Measurements from ENCODE around the gene NFAT5.
"Not testable (repeated sequence)": the region's sequence is repeated elsewhere in the genome, so short reads cannot be mapped to it uniquely, and the experiment has no call there.

NFAT5 gene

DNA sequence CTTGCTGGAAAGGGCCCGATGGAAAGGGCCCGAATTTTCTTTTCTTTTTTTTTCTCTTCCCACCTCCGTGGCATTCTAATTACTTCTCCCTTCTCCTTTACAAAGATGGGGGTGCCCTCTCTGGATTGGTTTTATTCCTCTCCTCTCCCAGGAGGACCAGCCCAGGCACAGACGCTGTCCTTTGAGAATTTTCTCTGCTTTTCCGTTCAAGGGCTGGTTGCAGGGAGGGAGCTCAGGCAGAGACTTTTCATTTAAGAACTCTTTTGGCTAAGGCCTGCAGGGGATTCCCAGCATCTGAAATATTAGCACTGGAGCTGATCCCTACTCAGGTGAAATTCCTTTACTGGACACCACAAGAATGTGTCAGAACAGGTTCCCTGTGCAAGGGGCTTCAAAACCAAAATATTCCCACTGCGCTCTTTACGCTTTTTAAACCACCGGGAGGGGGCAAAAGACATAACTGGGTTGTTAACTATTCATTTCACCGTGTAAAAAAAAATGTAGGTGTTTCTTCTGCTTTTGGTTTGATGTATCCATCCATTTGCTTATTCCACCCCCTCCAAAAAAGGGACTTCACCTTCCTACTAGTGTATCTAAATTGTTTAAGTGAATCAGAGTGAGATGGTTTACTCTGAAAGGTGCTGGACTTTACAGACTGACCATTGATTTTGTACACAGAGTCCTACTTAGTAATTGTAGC, 1.4 kb downstream of the NFAT5 start:
- DNase-seq: peak; percentile 12
- peak overlapping the region; percentile 56 to 100 for H3K4me3 ChIP-seq (ENCODE audit: low read depth in 1 of 2, low read length in 2 of 2)
- TF ChIP-seq, protein P1, sequence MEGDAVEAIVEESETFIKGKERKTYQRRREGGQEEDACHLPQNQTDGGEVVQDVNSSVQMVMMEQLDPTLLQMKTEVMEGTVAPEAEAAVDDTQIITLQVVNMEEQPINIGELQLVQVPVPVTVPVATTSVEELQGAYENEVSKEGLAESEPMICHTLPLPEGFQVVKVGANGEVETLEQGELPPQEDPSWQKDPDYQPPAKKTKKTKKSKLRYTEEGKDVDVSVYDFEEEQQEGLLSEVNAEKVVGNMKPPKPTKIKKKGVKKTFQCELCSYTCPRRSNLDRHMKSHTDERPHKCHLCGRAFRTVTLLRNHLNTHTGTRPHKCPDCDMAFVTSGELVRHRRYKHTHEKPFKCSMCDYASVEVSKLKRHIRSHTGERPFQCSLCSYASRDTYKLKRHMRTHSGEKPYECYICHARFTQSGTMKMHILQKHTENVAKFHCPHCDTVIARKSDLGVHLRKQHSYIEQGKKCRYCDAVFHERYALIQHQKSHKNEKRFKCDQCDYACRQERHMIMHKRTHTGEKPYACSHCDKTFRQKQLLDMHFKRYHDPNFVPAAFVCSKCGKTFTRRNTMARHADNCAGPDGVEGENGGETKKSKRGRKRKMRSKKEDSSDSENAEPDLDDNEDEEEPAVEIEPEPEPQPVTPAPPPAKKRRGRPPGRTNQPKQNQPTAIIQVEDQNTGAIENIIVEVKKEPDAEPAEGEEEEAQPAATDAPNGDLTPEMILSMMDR (IDR thresholded peaks at IDR 0.05; ENCODE audit: borderline replicate concordance, extremely low read depth, low read length, poor library complexity, severe bottlenecking): peak; percentile 15
- TF ChIP-seq EZH2 (IDR thresholded peaks at IDR 0.05; ENCODE audit: borderline replicate concordance, low read depth, low read length, severe bottlenecking): no peak
- peaks cover 42% of the 10 kb centered on the region for H3K4me1 ChIP-seq (ENCODE audit: insufficient read depth, low read length)
- H3K27ac ChIP-seq (ENCODE audit: low read length): peak overlapping the region; percentile 82
- no peak for ATAC-seq (ENCODE audit: insufficient read depth, low read depth)
- peaks cover 16% of the 10 kb centered on the region; the same call in 1 of the 2 replicates for H4K20me1 ChIP-seq (ENCODE audit: insufficient read depth, low read length)
- peaks cover 9% of the 10 kb centered on the region for H3K36me3 ChIP-seq (ENCODE audit: insufficient read depth, low read length)
- H3K9me3 ChIP-seq (ENCODE audit: insufficient read depth, low read length, severe bottlenecking): no peaks in the 10 kb centered on the region
- H2AFZ ChIP-seq (ENCODE audit: low read depth, low read length): peak overlapping the region; percentile 100
- H3K4me2 ChIP-seq (ENCODE audit: insufficient read depth, low read length): peak overlapping the region; percentile 67
- H3K9ac ChIP-seq (ENCODE audit: low read depth, low read length): peak overlapping the region; percentile 80
- no peaks in the 10 kb centered on the region for H3K27me3 ChIP-seq (ENCODE audit: insufficient read depth, low read length, poor library complexity)
- peaks cover 66% of the 10 kb centered on the region for H3K79me2 ChIP-seq (ENCODE audit: insufficient read depth, low read length)

DNA sequence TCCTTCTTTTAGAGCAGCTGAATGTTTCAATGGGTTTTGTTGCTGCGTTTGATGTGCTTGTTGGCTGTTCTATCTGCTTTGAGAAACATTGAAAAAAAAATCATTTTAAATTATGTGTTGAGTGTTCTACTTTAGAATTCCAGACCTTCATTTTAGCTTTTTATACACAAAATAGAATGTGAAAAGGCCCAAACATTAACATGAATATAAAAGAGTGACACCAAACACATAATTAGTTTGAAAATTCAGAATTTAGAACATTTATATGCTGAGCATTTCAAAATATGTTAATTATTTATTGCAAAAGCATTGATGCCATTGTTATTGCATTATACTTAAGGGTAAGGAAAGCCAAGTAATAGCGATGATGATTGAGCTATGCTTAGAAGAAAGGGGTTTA, 2.9 kb downstream of the NFAT5 start:
- Histone ChIP-seq H2AFZ (ENCODE audit: low read depth, low read length) (no peak overlapping the region), H3K9me3 (ENCODE audit: insufficient read depth, low read length, severe bottlenecking) (no peaks in the 10 kb centered on the region), H3K4me1 (ENCODE audit: insufficient read depth, low read length) (peaks cover 42% of the 10 kb centered on the region), H4K20me1 (ENCODE audit: insufficient read depth, low read length) (peaks cover 16% of the 10 kb centered on the region; the same call in 1 of the 2 replicates), H3K79me2 (ENCODE audit: insufficient read depth, low read length) (peaks cover 74% of the 10 kb centered on the region), H3K4me2 (ENCODE audit: insufficient read depth, low read length) (peak overlapping the region; percentile 50; the same call in 1 of the 2 replicates), H3K4me3 (ENCODE audit: low read depth in 1 of 2, low read length in 2 of 2) (no peak overlapping the region), H3K27ac (ENCODE audit: low read length) (no peak overlapping the region), H3K9ac (ENCODE audit: low read depth, low read length) (peak overlapping the region; percentile 34; the same call in 1 of the 2 replicates), H3K27me3 (ENCODE audit: insufficient read depth, low read length, poor library complexity) (no peaks in the 10 kb centered on the region), H3K36me3 (ENCODE audit: insufficient read depth, low read length) (peaks cover 9% of the 10 kb centered on the region)
- DNase-seq (no peak), ATAC-seq (ENCODE audit: insufficient read depth, low read depth) (no peak)
- TF ChIP-seq EZH2 (IDR thresholded peaks at IDR 0.05; ENCODE audit: borderline replicate concordance, low read depth, low read length, severe bottlenecking): no peak
- TF ChIP-seq, protein P1 (IDR thresholded peaks at IDR 0.05; ENCODE audit: borderline replicate concordance, extremely low read depth, low read length, poor library complexity, severe bottlenecking): no peak

DNA sequence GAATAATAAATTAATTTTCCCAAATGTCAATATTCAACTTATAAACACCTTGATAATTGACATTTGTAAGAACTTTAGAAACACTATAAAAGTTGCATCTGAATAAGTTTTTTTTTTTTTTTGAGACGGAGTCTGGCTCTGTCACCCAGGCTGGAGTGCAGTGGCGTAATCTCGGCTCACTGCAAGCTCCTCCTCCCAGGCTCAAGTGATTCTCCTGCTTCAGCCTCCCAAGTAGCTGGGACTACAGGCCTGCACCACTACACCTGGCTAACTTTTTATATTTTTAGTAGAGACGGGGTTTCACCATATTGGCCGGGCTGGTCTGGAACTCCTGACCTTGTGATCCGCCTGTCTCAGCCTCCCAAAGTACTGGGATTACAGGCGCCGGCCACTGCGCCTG, 13.0 kb downstream of the NFAT5 start:
- not testable (repeated sequence) for H4K20me1 ChIP-seq (ENCODE audit: insufficient read depth, low read length); H3K4me3 ChIP-seq (ENCODE audit: low read depth in 1 of 2, low read length in 2 of 2); H3K9me3 ChIP-seq (ENCODE audit: insufficient read depth, low read length, severe bottlenecking); H3K36me3 ChIP-seq (ENCODE audit: insufficient read depth, low read length); H3K4me2 ChIP-seq (ENCODE audit: insufficient read depth, low read length); H3K27me3 ChIP-seq (ENCODE audit: insufficient read depth, low read length, poor library complexity); H3K9ac ChIP-seq (ENCODE audit: low read depth, low read length); H3K4me1 ChIP-seq (ENCODE audit: insufficient read depth, low read length); ATAC-seq (ENCODE audit: insufficient read depth, low read depth); DNase-seq; H2AFZ ChIP-seq (ENCODE audit: low read depth, low read length); H3K27ac ChIP-seq (ENCODE audit: low read length)
- H3K79me2 ChIP-seq (ENCODE audit: insufficient read depth, low read length): peaks cover 74% of the 10 kb centered on the region

DNA sequence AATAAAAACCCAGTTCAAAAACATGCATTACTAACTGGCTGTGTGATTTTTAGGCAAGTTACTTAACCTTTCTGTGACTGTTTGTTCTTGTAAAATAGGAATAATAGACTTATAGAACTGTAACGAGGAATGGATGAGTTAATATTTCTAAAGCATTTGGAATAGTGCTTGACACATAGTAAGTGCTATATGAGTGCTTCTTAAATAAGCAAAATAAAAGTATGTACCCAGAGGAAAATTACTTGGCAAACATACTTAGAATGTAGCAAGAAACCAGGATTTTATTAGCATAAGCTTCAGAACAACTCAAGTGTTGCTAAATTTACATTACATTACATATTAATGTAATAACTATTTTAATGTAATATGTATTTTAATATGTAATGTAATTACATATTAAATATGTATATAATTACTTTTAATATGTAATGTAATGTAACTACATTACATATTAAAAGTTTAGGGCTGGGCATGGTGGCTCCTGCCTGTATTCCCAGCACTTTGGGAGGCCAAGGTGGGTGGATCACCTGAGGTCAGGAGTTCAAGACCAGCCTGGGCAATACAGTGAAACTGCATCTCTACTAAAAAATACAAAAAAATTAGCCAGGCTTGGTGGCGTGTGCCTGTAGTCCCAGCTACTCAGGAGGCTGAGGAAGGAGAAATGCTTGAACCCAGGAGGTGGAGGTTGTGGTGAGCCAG, 14.2 kb downstream of the NFAT5 start:
- peaks cover 5% of the 10 kb centered on the region; the same call in 1 of the 2 replicates for H4K20me1 ChIP-seq (ENCODE audit: insufficient read depth, low read length)

More for the DNA sequence above, 14.2 kb downstream of the NFAT5 start:
- Histone ChIP-seq H3K27ac (ENCODE audit: low read length) (no peak overlapping the region), H3K4me2 (ENCODE audit: insufficient read depth, low read length) (no peak overlapping the region), H3K4me1 (ENCODE audit: insufficient read depth, low read length) (no peaks in the 10 kb centered on the region), H3K27me3 (ENCODE audit: insufficient read depth, low read length, poor library complexity) (no peaks in the 10 kb centered on the region), H3K9ac (ENCODE audit: low read depth, low read length) (no peak overlapping the region), H3K79me2 (ENCODE audit: insufficient read depth, low read length) (peaks cover 71% of the 10 kb centered on the region), H2AFZ (ENCODE audit: low read depth, low read length) (no peak overlapping the region), H3K4me3 (ENCODE audit: low read depth in 1 of 2, low read length in 2 of 2) (no peak overlapping the region), H3K9me3 (ENCODE audit: insufficient read depth, low read length, severe bottlenecking) (no peaks in the 10 kb centered on the region), H3K36me3 (ENCODE audit: insufficient read depth, low read length) (no peaks in the 10 kb centered on the region; the same call in 1 of the 2 replicates)
- no peak for DNase-seq
- no peak for ATAC-seq (ENCODE audit: insufficient read depth, low read depth)
- TF ChIP-seq EZH2 (IDR thresholded peaks at IDR 0.05; ENCODE audit: borderline replicate concordance, low read depth, low read length, severe bottlenecking): no peak
- TF ChIP-seq, protein P1 (IDR thresholded peaks at IDR 0.05; ENCODE audit: borderline replicate concordance, extremely low read depth, low read length, poor library complexity, severe bottlenecking): no peak

Data from DND-41 (cell line).